ENCODE data around the gene CFAP43. TPM values are rescaled to one million over a fixed set of nuclear protein-coding genes. Genes with fewer than 3 reads are reported as not detected.
A peak's percentile ranks its signal among the peaks of the same experiment; 100 is the strongest.

The CFAP43 gene
- total RNA-seq, 1 donor from 2014 or later = 0.25 TPM

DNA sequence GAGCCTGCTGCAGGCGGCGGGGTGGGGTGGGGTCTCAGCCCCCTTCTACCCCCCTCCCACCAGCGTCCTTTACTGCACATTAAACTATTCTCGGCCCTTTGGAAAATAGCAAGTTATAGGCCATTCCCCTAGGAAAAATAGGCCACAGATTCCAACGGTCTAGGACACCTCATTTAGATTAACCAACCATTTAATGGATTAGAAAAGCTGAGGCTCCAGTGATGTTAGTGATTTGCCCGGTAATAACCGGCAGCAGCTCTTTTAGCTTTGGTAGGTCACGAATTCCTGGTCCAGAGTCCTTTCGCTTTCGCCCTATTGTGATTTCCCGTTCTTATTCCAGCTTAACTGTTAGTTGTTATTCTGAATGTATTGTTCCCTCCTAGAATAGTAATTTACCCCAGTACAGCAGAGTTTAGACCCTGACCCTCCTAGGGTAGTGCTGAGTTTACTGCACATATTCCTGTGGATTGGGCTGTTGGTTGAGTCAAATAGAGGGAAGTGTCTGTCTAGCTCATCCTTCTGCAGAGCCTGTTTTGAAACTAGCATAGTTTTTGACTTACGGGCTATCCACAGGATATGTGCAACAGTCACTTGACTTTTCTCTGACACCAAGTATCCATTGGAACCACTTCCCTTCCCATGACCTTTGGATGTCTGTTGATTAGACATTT, 23.3 kb upstream of the CFAP43 start:
- no peak for DNase-seq (ENCODE audit: extremely low spot score in 2 of 2)
- Histone ChIP-seq H3K27ac (peak overlapping the region; percentile 98), H3K27me3 (no peaks in the 10 kb centered on the region), H3K9me3 (no peaks in the 10 kb centered on the region), H3K4me1 (peaks cover 59% of the 10 kb centered on the region), H3K36me3 (peaks cover 0 to 29% of the 10 kb centered on the region in 2 donors), H3K4me3 (peak overlapping the region; percentile 97 to 98)
- intact Hi-C loops (cut with DNase I) = no loop called here
- peak in 1 of 2 donors; percentile 68 for TF ChIP-seq POLR2AphosphoS5 (IDR thresholded peaks at IDR 0.05; ENCODE audit: insufficient read depth in 1 of 2, low read depth in 1 of 2)
- TF ChIP-seq, protein P1, sequence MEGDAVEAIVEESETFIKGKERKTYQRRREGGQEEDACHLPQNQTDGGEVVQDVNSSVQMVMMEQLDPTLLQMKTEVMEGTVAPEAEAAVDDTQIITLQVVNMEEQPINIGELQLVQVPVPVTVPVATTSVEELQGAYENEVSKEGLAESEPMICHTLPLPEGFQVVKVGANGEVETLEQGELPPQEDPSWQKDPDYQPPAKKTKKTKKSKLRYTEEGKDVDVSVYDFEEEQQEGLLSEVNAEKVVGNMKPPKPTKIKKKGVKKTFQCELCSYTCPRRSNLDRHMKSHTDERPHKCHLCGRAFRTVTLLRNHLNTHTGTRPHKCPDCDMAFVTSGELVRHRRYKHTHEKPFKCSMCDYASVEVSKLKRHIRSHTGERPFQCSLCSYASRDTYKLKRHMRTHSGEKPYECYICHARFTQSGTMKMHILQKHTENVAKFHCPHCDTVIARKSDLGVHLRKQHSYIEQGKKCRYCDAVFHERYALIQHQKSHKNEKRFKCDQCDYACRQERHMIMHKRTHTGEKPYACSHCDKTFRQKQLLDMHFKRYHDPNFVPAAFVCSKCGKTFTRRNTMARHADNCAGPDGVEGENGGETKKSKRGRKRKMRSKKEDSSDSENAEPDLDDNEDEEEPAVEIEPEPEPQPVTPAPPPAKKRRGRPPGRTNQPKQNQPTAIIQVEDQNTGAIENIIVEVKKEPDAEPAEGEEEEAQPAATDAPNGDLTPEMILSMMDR (IDR thresholded peaks at IDR 0.05) = no peak
- TF ChIP-seq POLR2A (IDR thresholded peaks at IDR 0.05) = peak in 1 of 2 donors; percentile 78

DNA sequence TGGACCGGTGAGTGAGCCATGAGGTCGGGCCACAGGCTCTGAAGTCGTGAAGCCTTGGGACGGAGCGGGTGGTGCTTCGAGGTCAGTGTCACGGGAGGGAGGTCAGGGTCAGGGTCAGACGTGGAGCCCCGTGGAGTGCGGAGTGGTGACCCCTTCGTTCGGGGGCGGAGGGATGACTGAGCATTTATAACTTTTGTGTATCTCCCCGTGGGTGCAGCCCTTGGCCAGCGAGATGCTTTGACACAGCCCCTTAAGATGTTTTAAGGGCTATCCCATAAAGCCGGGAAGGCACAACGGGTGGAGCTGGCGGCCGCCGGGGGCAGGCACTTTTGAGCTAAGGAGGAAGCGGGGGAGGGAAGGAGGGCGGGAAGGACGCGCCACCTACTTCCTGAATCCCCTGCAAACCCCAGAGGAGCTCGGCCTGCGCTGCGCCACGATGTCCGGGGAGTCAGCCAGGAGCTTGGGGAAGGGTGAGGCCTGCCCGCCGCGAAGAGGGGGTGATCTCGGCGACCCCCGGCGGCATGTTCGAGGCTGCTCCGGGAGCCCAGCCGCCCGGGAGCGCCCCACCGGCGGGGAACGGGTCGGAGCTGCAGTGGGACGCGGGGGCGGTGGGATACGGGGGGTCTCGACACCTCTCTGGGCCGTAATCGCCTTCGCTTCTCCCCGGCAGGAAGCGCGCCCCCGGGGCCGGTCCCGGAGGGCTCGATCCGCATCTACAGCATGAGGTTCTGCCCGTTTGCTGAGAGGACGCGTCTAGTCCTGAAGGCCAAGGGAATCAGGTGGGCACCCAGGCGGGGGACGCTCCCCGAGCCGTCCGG, 22.5 kb upstream of the CFAP43 start, which contains the start of gene GSTO1:
GSTO1 (plus strand) TSS at position 400 of the 818 bp plus-strand sequence; CDS start at position 437, 37 bp downstream.
- peak within 1 kb of the TSS; percentile 98 for H3K27ac ChIP-seq
- no peaks in the 10 kb centered on the region for H3K27me3 ChIP-seq
- peak within 1 kb of the TSS; percentile 97 to 98 for H3K4me3 ChIP-seq
- intact Hi-C loops (cut with DNase I) = no loop called here
- peaks cover 0 to 22% of the 10 kb centered on the region in 2 donors for H3K36me3 ChIP-seq
- TF ChIP-seq, protein P1 (IDR thresholded peaks at IDR 0.05) = no peak
- TF ChIP-seq POLR2AphosphoS5 (IDR thresholded peaks at IDR 0.05; ENCODE audit: insufficient read depth in 1 of 2, low read depth in 1 of 2) (peak; percentile 37 to 97), POLR2A (IDR thresholded peaks at IDR 0.05) (peak in 1 of 2 donors; percentile 87)
- peak in 1 of 2 donors; percentile 89 for DNase-seq (ENCODE audit: extremely low spot score in 2 of 2)
- peaks cover 51% of the 10 kb centered on the region for H3K4me1 ChIP-seq
- no peaks in the 10 kb centered on the region for H3K9me3 ChIP-seq

DNA sequence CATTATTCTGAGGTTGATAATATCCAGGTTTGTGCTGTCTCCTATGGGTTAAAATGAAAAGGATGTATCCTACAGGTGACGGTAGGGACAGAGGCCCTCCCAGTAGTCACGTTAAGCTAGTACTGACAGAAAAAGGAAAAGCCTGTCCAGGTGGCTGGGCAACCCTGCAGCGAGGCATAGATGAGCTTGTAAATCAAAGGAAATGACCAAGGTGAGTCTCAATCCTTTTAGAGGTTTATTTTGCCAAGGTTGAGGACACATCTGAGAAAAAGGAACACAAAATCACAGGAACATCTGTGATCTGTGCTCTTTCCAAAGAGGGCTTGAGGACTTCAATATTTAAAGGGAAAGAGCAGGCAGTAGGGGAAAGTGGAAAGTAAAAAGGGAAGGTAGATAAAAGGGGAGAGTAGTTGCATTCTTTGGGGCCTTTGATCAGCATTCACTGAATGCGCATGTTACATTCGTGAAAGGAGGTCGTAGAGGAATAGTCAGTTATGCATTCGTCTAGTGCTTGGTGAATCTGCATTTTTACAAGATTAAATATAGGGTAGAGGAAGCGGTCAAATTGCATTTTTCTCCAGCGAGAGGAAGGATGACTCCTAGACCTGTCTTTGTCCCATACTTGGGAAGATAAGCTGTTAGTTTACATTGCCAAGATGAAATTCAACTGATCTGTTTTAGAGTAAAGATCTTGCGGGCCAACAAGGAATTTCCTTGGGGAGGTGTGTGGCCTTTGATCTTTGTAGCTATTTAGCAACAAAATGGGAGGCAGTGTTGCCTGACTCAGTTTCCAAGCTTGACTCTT, 21.6 kb upstream of the CFAP43 start:
- intact Hi-C loops (cut with DNase I) = no loop called here
- no peak for DNase-seq (ENCODE audit: extremely low spot score in 2 of 2)
- H3K27ac ChIP-seq = peak overlapping the region; percentile 98
- H3K4me1 ChIP-seq = peaks cover 43% of the 10 kb centered on the region
- TF ChIP-seq, protein P1 (IDR thresholded peaks at IDR 0.05) = no peak
- TF ChIP-seq POLR2A (IDR thresholded peaks at IDR 0.05) = no peak
- no peak for TF ChIP-seq POLR2AphosphoS5 (IDR thresholded peaks at IDR 0.05; ENCODE audit: insufficient read depth in 1 of 2, low read depth in 1 of 2)
- H3K36me3 ChIP-seq = peaks cover 0 to 15% of the 10 kb centered on the region in 2 donors
- no peaks in the 10 kb centered on the region for H3K27me3 ChIP-seq
- H3K4me3 ChIP-seq = peak overlapping the region; percentile 97 to 98
- no peaks in the 10 kb centered on the region for H3K9me3 ChIP-seq

DNA sequence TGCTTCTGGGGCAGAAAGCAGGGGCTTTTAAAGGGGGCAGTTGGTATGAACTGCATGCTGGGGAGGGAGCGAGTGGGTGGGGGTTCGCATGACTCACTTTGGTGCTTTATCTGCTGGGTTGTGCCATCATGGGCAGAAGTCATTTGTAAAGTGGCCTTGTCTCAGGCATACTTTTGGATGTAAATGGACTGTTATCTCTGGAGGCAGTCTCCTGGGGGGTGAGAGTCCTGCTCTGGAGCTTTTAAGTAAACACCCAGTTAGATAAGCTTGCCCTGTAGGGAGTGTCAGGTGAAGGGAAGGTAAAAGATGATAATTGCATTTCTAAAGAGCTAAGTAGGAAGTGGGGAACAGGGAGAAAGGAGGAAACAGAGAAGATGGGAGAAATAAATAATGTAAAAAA, 20.9 kb upstream of the CFAP43 start:
- no peaks in the 10 kb centered on the region for H3K27me3 ChIP-seq
- no peak overlapping the region for H3K27ac ChIP-seq
- H3K4me3 ChIP-seq = no peak overlapping the region
- intact Hi-C loops (cut with DNase I) = no loop called here
- no peaks in the 10 kb centered on the region for H3K9me3 ChIP-seq
- DNase-seq (ENCODE audit: extremely low spot score in 2 of 2) = no peak
- peaks cover 0 to 8% of the 10 kb centered on the region in 2 donors for H3K36me3 ChIP-seq
- H3K4me1 ChIP-seq = peaks cover 36% of the 10 kb centered on the region
- no peak for TF ChIP-seq POLR2AphosphoS5 (IDR thresholded peaks at IDR 0.05; ENCODE audit: insufficient read depth in 1 of 2, low read depth in 1 of 2)
- no peak for TF ChIP-seq POLR2A (IDR thresholded peaks at IDR 0.05)
- TF ChIP-seq, protein P1 (IDR thresholded peaks at IDR 0.05) = no peak
